Measurements from ENCODE around the gene GATD1.
A peak's percentile ranks its signal among the peaks of the same experiment; 100 is the strongest.

The GATD1 gene

GRCh38 chr11:729492-730074 is 47.7 kb downstream of the GATD1 start (continued):
- no peak for TF ChIP-seq TOX (CRISPR knock-in tag; IDR thresholded peaks at IDR 0.05; ENCODE audit: borderline replicate concordance)
- TF ChIP-seq CSRNP3 (CRISPR knock-in tag; IDR thresholded peaks at IDR 0.05): no peak
- TF ChIP-seq ZC3H10 (CRISPR knock-in tag; IDR thresholded peaks at IDR 0.05): no peak

GRCh38 chr11:728901-729491 is 48.3 kb downstream of the GATD1 start:
- no peak for TF ChIP-seq ARNTL (CRISPR knock-in tag; IDR thresholded peaks at IDR 0.05; ENCODE audit: borderline replicate concordance, low read depth)
- no peak for TF ChIP-seq ISL1 (CRISPR knock-in tag; IDR thresholded peaks at IDR 0.05)
- TF ChIP-seq ZNF70 (CRISPR knock-in tag; IDR thresholded peaks at IDR 0.05): no peak
- no peak for TF ChIP-seq TOX (CRISPR knock-in tag; IDR thresholded peaks at IDR 0.05; ENCODE audit: borderline replicate concordance)
- TF ChIP-seq ZC3H10 (CRISPR knock-in tag; IDR thresholded peaks at IDR 0.05): no peak
- TF ChIP-seq RARB (CRISPR knock-in tag; IDR thresholded peaks at IDR 0.05): no peak
- TF ChIP-seq TSHZ2 (CRISPR knock-in tag; IDR thresholded peaks at IDR 0.05): no peak
- no peak for TF ChIP-seq ZFP30 (CRISPR knock-in tag; IDR thresholded peaks at IDR 0.05)
- no peak for TF ChIP-seq BACH2 (CRISPR knock-in tag; IDR thresholded peaks at IDR 0.05; ENCODE audit: borderline replicate concordance)
- TF ChIP-seq ZNF8 (CRISPR knock-in tag; IDR thresholded peaks at IDR 0.05): no peak
- no peak for TF ChIP-seq CSRNP3 (CRISPR knock-in tag; IDR thresholded peaks at IDR 0.05)
- no peak for TF ChIP-seq CREB5 (CRISPR knock-in tag; IDR thresholded peaks at IDR 0.05; ENCODE audit: low read depth)
- no peak for TF ChIP-seq POU6F1 (CRISPR knock-in tag; IDR thresholded peaks at IDR 0.05; ENCODE audit: borderline replicate concordance, low read depth)
- no peak for ATAC-seq

- ATAC-seq: peak; percentile 92
- TF ChIP-seq TCF4 (CRISPR knock-in tag; IDR thresholded peaks at IDR 0.05; ENCODE audit: borderline replicate concordance) (no peak), ARNTL (CRISPR knock-in tag; IDR thresholded peaks at IDR 0.05; ENCODE audit: borderline replicate concordance, low read depth) (no peak), GLIS3 (CRISPR knock-in tag; IDR thresholded peaks at IDR 0.05) (no peak), SNAI2 (CRISPR knock-in tag; IDR thresholded peaks at IDR 0.05) (no peak), CSRNP3 (CRISPR knock-in tag; IDR thresholded peaks at IDR 0.05) (no peak), PPARA (CRISPR knock-in tag; IDR thresholded peaks at IDR 0.05; ENCODE audit: borderline replicate concordance) (no peak), ZFP30 (CRISPR knock-in tag; IDR thresholded peaks at IDR 0.05) (no peak), TOX (CRISPR knock-in tag; IDR thresholded peaks at IDR 0.05; ENCODE audit: borderline replicate concordance) (no peak), ZC3H10 (CRISPR knock-in tag; IDR thresholded peaks at IDR 0.05) (no peak), CREB5 (CRISPR knock-in tag; IDR thresholded peaks at IDR 0.05; ENCODE audit: low read depth) (no peak), OSR1 (CRISPR knock-in tag; IDR thresholded peaks at IDR 0.05) (no peak), CSDC2 (CRISPR knock-in tag; IDR thresholded peaks at IDR 0.05) (no peak), POU6F1 (CRISPR knock-in tag; IDR thresholded peaks at IDR 0.05; ENCODE audit: borderline replicate concordance, low read depth) (no peak)
Observed at GRCh38 chr11:727859-728748, 49.2 kb downstream of the GATD1 start.

Measured in SK-N-SH treated with all-trans-retinoic acid at 6 μM for 48 hours (cell line).